Sigmoid colon (tissue), 7 donors: ENCODE data around the gene SDK2. TPM values are rescaled to one million over a fixed set of nuclear protein-coding genes. Genes with fewer than 3 reads are reported as not detected.
"Not testable (repeated sequence)": the region's sequence is repeated elsewhere in the genome, so short reads cannot be mapped to it uniquely, and the experiment has no call there.

Experiments
- DNase-seq: peaks from one replicate; pipeline ENCODE4 v3.0.0-alpha.2; 2019
- H3K27ac ChIP-seq, 4 donors: fragments of 200-600 bp; sonication (generic); one replicate each; pipeline ENCODE4 v1.5.1; 2016 to 2019; ENCODE audit warnings: mild to moderate bottlenecking in 1 of 4
- H3K27me3 ChIP-seq, 3 donors: fragments of 200-600 bp; sonication (generic); one replicate each; pipeline ENCODE4 v1.5.1; 2019; ENCODE audit warnings: mild to moderate bottlenecking in 1 of 3
- H3K36me3 ChIP-seq, 4 donors: fragments of 200-600 bp; sonication (generic); one replicate each; pipeline ENCODE4 v1.5.1; 2016 to 2019
- H3K4me1 ChIP-seq, 4 donors: fragments of 200-600 bp; sonication (generic); one replicate each; pipeline ENCODE4 v1.5.1; 2017 to 2019
- H3K4me3 ChIP-seq, 4 donors: fragments of 200-600 bp; sonication (generic); one replicate each; pipeline ENCODE4 v1.5.1; 2017 to 2019; ENCODE audit warnings: mild to moderate bottlenecking in 2 of 4, moderate library complexity in 1 of 4
- H3K9me3 ChIP-seq, 4 donors: fragments of 200-600 bp in 3 of 4; sonication (generic) in 3 of 4; one replicate each; pipeline versions ENCODE4 v1.5.1 to v1.6.1; 2013 to 2019
- CTCF ChIP-seq, 4 experiments: fragments of 450-650 bp in 3 of 4; fragments of 200-600 bp in 1 of 4; IDR thresholded peaks; one replicate each; pipeline ENCODE4 v1.5.1; 2016 to 2019; ENCODE audit warnings: antibody characterized with exemption in 4 of 4, mild to moderate bottlenecking in 3 of 4, moderate library complexity in 2 of 4
- EP300 ChIP-seq, 4 donors: sonication (generic); formaldehyde crosslinking; IDR thresholded peaks; one replicate each; pipeline ENCODE4 v1.6.1; 2017; ENCODE audit warnings: antibody characterized with exemption in 4 of 4
- POLR2A ChIP-seq, 2 donors: fragments of 450-650 bp; IDR thresholded peaks; one replicate each; pipeline ENCODE4 v1.6.1; 2016; ENCODE audit warnings: antibody characterized with exemption in 2 of 2, mild to moderate bottlenecking in 2 of 2, moderate library complexity in 2 of 2
- POLR2AphosphoS5 ChIP-seq, 4 donors: sonication (generic); formaldehyde crosslinking; IDR thresholded peaks; one replicate each; pipeline ENCODE4 v1.6.1; 2017; ENCODE audit warnings: antibody characterized with exemption in 4 of 4
- WGBS, 2 donors: extraction: QIAGEN DNeasy Blood & Tissue Kit; methylation state at CpG; one replicate each; pipeline ENCODE4 v1.1.7; 2013; 5-methylcytosine and 5-hydroxymethylcytosine counted together
- intact Hi-C: fragments of 100-400 bp; cut with DNase I; formaldehyde crosslinking; loops from one replicate; pipeline ENCODE4 v1.15.1; 2023
- polyA plus RNA-seq, 3 donors: library from polyadenylated mRNA; stranded (reverse); fragments of 200-250 nt; gene quantifications; one replicate each; pipeline ENCODE4 v1.2.3, GENCODE V29; 2013
- total RNA-seq, 4 donors: library from RNA; depleted of rRNA; stranded (reverse); fragments of >200 nt; gene quantifications; one replicate each; pipeline ENCODE4 v1.1.0, GENCODE V29; 2016
- donor health status: healthy with polysubstance abuse.
- donor health status: Bipolar disorder and iron deficiency.
- donor health status: healthy.

The SDK2 gene
- total and polyA plus RNA-seq, 7 donors, result under 0.01 to 1.9 (median 0.71) TPM

GRCh38 chr17:73311781-73312641, 332.2 kb downstream of the SDK2 start, which contains the start of gene CDC42EP4:
TSS of gene CDC42EP4 (minus strand) at chr17:73312001. CDS start at chr17:73286500, 25,501 bp downstream.
- H3K27me3 ChIP-seq, result no peaks in the 10 kb centered on the region
- TF ChIP-seq EP300 (IDR thresholded peaks at IDR 0.05) (peak in 1 of 4 donors; percentile 43), POLR2AphosphoS5 (IDR thresholded peaks at IDR 0.05) (peak; percentile 97 to 99 (median 99)), POLR2A (IDR thresholded peaks at IDR 0.05) (peak; percentile 97 to 98), CTCF (IDR thresholded peaks at IDR 0.05) (no peak)
- peaks cover 0 to 43% (median 41%) of the 10 kb centered on the region in 4 donors for H3K4me1 ChIP-seq
- H3K36me3 ChIP-seq, result no peaks in the 10 kb centered on the region
- intact Hi-C loops, result loop anchor here (1.0 to 5.0 kb wide), 5 partner anchors 26 to 55 kb away; no protein-coding TSS in a partner anchor
- DNase-seq, result peak; percentile 99
- H3K4me3 ChIP-seq, result peak within 1 kb of the TSS; percentile 91 to 100 (median 100)
- peak within 1 kb of the TSS; percentile 99 to 100 (median 100) for H3K27ac ChIP-seq
- 1 to 2% methylated on average over 71 of the region's 71 CpGs for WGBS, 2 donors
- H3K9me3 ChIP-seq, result no peaks in the 10 kb centered on the region

- Histone ChIP-seq H3K27ac (peak overlapping the region; percentile 99 to 100 (median 100)), H3K27me3 (no peaks in the 10 kb centered on the region), H3K4me1 (peaks cover 0 to 45% (median 45%) of the 10 kb centered on the region in 4 donors), H3K4me3 (peak overlapping the region; percentile 91 to 100 (median 100)), H3K9me3 (no peaks in the 10 kb centered on the region), H3K36me3 (no peaks in the 10 kb centered on the region)
- TF ChIP-seq POLR2A (IDR thresholded peaks at IDR 0.05), result no peak
- TF ChIP-seq CTCF (IDR thresholded peaks at IDR 0.05), result no peak
- TF ChIP-seq EP300 (IDR thresholded peaks at IDR 0.05), result no peak
- no peak for TF ChIP-seq POLR2AphosphoS5 (IDR thresholded peaks at IDR 0.05)
- intact Hi-C loops, result loop anchor here (1.0 to 5.0 kb wide), 3 partner anchors 31 to 55 kb away; no protein-coding TSS in a partner anchor
- peak; percentile 79 for DNase-seq
- WGBS, 2 donors, result 1% methylated on average over 38 of the region's 38 CpGs
Measured at GRCh38 chr17:73311428-73311780, 332.8 kb downstream of the SDK2 start.

- no peak for DNase-seq
- H3K36me3 ChIP-seq, result no peaks in the 10 kb centered on the region
- H3K4me3 ChIP-seq, result peak overlapping the region; percentile 91 to 100 (median 100)
- H3K27me3 ChIP-seq, result no peaks in the 10 kb centered on the region
- 4 to 18% methylated on average over 21 of the region's 21 CpGs for WGBS, 2 donors
- H3K27ac ChIP-seq, result peak overlapping the region; percentile 99 to 100 (median 100)
- H3K4me1 ChIP-seq, result peaks cover 0 to 60% (median 58%) of the 10 kb centered on the region in 4 donors
- intact Hi-C loops, result loop anchor here (2.0 to 5.0 kb wide), 2 partner anchors 33 to 53 kb away; no protein-coding TSS in a partner anchor
- TF ChIP-seq CTCF (IDR thresholded peaks at IDR 0.05), result no peak
- peak in 3 of 4 donors; percentile 22 to 30 (median 22) for TF ChIP-seq POLR2AphosphoS5 (IDR thresholded peaks at IDR 0.05)
- peak in 1 of 2 donors; percentile 42 for TF ChIP-seq POLR2A (IDR thresholded peaks at IDR 0.05)
- H3K9me3 ChIP-seq, result no peaks in the 10 kb centered on the region
Measured at GRCh38 chr17:73309727-73310596, 334.3 kb downstream of the SDK2 start.

- H3K4me1 ChIP-seq, result peaks cover 0 to 70% (median 69%) of the 10 kb centered on the region in 4 donors
- intact Hi-C loops, result not testable (repeated sequence)
Measured at GRCh38 chr17:73308959-73309358, 335.3 kb downstream of the SDK2 start.

More at GRCh38 chr17:73308959-73309358, 335.3 kb downstream of the SDK2 start:
- not testable (repeated sequence) for H3K36me3 ChIP-seq, DNase-seq, H3K9me3 ChIP-seq, H3K27me3 ChIP-seq
- WGBS, 2 donors, result 21 to 69% methylated on average over 5 of the region's 5 CpGs
- Histone ChIP-seq H3K4me3 (peak overlapping the region; percentile 91 to 100 (median 100)), H3K27ac (peak overlapping the region; percentile 99 to 100 (median 100))
